Left hindlimb (tissue), 1 donor: ENCODE data around the gene MBOAT7.
"Not testable (repeated sequence)": the region's sequence is repeated elsewhere in the genome, so short reads cannot be mapped to it uniquely, and the experiment has no call there.

Experiments used
- DNase-seq: peaks from one replicate; pipeline ENCODE4 v3.0.0-alpha.2; 2018

MBOAT7 gene

DNA sequence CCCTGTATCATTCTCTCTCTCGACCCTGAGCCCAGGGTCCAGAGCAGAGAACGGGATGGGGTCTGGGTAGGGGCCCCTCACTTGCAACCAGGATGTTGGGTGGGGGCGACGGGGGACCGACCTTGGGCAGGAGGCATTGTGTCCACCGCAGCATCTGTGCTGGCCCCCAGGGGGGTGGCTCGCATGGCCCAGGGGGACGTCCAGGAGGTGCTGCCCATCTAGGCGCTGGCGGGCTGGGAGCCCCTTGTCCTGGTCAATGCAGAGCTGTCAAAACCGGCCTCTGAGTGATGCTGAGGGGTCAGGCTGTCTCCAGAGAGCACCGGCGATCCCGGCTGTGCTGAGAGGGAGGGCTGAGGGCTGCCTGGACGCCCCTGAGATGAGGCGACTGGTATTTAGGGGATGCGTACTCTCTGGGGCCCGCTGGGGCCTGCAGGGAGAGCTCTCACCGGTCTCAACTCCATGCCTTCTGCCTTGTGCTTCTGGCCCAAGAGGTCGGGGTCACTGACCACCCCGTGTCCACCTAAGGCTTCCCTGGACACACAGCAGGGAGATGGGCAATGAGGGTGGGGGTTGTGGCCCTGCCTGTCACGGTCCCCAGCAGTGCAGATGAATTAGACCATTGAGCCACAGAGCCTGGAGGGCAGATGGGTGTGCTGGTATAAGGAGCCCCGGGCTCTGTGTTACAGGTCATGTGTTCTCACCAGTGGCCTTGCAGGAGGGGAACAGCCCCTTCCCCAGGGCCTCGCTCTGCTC, 19.9 kb upstream of the MBOAT7 start:
- DNase-seq: no peak

DNA sequence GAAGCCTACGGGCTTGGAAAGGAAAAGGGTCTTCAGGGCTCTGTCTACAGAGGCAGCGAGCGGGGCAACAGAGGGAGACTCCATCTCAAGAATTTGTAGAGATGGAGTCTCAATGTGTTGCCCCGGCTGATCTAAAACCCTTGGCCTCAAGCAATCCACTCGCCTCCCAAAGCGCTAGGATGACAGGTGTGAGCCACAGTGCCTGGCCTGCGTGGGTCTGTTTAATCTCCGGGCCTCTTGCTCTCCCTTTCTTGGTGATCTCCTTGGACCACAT, 19.3 kb upstream of the MBOAT7 start:
- DNase-seq: no peak

DNA sequence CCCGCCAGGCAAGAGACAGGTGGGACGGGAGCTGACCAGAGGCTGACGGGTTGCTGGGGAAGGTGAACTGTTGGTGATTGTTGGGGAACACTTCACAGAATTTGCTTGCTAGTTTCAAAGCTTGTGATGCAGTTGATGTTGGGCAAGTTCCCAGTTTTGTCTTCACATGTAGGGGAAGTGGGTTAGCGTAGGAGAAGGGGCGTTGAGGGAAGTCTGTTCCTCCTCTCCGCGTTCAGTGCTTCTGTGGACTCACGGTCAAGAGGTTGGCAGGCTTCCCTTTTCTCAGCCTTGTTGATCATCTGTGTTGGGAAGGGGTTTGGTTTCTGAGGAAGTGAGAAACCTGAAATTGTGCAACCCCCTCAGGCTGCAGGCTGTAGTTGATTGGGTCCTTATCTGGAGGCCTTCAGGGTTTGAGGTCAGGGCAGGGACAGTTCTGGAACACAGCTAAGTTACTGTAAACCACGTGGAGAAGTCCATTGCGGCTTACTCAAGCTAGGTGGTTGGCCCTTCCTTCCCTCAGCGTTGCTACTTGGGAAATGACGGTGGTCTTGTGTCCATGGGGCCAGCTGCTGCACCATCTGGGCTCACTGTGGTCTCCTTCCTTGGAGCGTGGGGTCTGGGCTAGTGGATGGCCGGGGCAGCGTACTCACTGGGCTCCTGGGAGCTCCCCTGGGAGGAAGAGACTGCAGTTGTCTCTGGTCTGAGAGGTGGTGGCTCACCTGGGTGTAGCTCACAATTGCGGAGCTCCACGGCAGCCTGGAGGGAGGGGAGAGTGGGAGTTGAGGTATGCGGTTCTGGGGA, 18.8 kb upstream of the MBOAT7 start:
- peak; percentile 70 for DNase-seq

DNA sequence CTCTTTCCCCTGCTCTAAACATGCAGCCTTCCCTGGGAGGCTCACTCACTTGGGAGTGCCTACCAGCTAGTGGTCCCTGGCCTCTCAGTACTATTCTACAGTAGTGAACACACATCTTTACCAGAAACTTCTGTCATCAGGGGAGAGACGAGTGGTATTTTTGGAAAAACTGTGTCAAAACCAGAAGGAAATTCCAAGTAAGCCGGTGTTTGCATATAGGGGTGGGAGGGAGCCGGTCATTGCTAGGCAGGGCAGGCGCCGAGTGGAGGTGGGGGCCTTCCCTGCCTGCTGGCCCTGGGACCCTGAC, 18.2 kb upstream of the MBOAT7 start:
- DNase-seq: no peak

DNA sequence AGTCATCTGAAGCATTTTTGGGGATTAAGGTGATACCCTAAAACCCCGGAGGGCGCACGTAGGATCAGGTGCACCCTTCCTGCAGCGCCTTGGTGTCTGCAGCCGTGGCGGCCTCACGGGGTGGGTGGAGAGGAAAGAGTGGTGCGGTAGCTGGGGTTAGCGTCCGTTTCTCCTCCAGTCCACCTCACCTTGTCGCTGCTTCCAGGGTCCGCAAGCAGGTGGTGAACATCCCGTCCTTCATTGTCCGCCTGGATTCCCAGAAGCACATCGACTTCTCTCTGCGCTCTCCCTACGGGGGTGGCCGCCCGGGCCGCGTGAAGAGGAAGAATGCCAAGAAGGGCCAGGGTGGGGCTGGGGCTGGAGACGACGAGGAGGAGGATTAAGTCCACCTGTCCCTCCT, 17.8 kb upstream of the MBOAT7 start:
- DNase-seq: not testable (repeated sequence)

DNA sequence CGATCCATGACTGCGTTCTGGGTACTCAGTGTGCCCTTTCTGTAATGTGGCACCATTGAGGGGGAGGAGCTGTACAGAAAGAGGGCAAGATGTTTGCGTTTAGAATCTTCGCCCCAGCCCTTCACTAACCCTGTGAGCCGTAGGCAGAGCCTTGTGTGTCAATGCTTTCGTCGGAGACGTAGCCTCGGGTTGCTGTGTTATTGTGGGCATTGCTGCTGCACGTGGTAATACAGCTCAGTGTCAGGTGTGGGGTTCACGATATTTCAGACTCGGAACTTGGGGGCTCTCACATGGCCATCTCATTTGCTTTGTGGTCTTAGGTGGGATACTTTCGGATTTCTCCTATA, 17.4 kb upstream of the MBOAT7 start:
- DNase-seq: no peak

DNA sequence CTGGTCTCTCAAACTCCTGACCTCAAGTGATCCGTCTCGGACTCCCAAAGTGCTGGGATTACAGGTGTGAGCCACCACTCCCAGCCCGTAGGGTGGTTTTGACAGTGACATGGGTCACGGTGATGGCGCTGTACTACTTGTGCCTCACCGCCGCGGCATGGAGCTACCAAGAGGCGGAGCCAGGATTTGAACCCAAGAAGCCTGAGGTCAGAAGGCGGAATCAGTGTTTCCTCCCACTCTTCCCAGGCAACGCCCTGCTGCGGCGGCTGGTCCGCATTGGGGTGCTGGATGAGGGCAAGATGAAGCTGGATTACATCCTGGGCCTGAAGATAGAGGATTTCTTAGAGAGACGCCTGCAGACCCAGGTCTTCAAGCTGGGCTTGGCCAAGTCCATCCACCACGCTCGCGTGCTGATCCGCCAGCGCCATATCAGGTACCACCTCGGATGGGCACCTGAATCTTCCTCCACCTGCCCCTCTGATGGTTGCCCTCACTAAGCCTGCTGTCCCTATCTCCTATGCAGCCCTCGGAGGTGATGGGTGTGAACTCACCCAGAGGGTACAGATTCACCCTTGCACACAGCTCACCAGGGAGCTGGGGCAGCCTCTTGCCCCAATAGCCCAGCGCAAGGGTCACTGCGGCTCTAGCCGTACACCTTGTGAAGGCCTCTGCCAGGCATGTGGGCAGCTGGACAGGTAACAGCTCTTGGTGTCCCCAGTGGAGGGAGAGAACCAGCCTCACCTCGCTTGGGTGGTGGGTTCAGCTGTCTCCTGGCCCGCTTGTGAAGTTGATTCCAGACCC, 16.9 kb upstream of the MBOAT7 start:
- no peak for DNase-seq

DNA sequence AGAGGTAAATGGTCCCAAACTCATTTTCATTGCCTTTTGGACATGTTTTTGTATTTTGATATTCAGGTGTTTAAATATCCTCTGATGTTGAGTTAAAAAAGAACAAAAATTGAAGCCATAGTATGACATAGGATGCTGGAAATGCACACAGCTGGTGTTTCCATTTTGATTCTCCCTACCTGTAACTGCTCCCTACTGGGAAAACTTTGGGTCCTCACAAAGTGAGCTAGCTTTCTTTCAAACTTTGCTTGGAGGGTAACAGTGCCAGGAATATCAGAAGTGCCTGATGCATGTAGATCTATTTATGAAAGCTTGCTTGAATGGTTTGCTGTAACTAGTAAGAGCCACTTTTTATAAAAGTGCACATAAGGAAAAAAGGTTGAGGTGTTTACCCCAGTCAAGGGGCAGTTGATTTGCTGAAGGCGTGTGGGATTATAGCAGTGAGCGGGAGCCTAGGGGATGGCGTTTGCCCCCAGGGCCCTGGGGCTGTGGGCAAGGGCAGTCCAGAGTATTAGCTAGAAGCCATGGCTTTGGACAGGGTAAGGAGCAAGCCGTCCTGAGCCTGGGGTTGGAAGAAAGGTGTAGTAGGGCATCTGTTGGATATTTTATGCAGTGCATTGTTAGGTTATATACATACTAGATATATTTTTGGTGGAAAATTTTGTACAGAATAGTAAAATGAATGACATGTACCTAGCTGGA, 15.5 kb upstream of the MBOAT7 start:
- no peak for DNase-seq

DNA sequence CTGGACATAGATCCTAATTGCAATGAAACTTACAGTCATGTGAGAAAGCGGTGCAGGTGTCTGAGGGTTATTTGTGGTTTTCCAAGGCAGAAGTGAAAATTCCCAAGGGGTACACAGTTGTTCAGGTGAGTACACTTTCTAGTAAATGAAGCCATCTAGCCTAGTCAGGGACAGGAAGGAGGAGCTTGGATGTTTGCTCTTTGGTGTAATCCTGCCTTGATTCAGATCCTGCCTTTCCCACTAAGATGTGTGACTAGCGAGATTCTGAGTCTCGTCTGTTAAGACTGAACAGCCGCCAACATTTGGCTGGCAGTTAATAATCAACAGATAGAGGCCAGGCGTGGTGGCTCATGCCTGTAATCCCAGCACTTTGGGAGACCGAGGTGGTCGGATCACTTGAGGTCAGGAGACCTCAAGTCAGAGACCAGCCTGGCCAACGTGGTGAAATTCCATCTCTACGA, 13.8 kb upstream of the MBOAT7 start:
- no peak for DNase-seq

DNA sequence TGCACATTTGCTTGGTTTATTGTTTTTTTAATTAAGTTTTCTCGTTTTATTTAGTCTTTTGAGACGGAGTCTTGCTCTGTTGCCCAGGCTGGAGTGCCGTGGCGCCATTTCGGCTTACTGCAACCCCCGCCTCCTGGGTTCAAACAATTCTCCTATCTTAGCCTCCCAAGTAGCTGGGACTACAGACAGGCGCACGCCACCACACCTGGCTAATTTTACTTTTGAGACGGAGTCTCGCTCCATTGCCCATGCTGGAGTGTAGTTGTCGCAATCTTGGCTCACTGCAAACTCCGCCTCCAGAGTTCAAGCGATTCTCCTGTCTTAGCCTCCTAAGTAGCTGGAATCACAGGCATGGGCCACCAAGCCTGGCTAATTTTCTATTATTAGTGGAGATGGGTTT, 12.6 kb upstream of the MBOAT7 start:
- no peak for DNase-seq

DNA sequence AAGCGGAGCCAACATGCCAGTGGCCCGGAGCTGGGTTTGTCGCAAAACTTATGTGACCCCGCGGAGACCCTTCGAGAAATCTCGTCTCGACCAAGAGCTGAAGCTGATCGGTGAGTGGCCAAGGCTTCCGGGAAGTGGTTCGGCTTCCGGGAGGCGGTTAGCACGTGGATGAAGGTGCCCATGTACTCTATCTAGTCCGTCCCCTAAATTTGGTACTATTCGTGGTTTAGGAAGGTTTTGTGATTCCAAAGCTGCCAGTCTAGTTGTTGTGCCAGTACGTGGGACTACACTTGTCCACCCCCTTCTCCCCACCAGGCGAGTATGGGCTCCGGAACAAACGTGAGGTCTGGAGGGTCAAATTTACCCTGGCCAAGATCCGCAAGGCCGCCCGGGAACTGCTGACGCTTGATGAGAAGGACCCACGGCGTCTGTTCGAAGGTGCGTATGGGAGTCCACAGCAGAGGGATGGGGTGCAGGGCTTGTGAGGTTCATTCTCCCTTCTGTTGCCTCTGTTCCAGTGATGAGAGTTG, 11.9 kb upstream of the MBOAT7 start:
- no peak for DNase-seq

DNA sequence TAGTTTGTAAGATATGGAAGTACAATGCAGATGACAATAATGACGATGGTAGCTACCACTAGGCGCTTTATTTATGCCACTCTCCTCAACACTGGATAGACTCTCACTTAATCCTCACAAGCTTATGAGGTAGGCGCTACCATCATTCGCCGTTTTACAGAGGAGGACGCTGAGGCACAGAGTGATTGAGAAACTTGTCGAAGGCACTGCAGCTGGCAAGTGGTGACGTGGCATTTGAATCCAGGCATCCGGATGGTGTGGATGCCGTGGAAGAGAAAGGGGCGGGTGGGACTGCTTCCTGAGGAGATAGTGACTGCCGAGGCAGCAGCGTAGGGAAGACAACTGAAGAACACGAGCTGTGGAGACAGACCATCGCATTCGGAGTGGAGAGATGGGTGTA, 10.0 kb upstream of the MBOAT7 start:
- DNase-seq: no peak

DNA sequence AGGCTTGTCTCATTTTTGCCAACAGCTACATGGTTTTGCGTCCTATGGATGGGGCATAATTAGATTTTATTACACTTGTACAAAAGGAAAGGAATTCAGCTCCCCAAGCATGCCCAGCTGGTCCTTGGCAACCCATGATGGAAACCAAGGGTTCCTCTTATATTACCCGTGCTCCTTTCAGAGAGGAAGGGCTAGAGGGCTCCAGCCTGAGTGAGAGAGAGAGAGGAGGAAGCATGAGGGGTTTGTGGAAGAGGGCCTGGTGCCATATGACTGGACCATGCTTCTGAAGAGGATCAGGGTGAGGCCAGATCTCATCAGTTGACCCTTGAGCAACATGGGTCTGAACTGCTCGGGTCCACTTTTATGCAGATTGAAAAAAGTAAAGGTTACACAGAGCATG, 7.7 kb upstream of the MBOAT7 start:
- DNase-seq: no peak

DNA sequence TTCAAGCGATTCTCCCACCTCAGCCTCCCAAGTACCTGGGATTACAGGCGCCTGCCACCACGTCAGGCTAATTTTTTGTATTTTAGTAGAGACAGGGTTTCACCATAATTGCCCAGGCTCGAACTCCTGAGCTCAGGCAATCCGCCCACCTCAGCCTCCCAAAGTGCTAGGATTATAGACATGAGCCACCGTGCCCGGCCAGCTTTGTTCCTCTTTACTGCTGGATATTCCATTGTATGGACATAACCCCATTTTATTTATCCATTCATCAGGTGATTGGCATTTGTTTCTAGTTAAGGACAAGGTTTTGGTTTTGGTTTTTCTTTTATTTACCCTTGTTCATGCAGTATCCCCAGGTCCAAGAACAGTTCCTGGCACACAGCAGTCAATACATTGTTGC, 7.2 kb upstream of the MBOAT7 start:
- no peak for DNase-seq

DNA sequence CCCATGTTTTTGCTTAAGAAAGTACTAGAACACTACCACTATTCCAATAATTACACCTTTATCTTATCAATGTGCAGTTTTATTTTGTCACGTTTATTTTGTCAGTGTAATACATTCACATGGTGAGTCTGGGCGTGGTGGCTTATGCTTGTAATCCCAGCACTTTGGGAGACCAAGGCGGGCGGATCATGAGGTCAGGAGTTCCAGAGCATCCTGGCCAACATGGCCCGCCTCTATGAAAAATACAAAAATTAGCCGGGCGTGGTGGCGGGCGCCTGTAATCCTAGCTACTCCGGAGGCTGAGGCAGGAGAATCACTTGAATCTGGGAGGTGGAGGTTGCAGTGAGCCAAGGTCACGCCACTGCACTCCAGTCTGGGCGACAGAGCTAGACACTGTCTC, 5.1 kb upstream of the MBOAT7 start:
- not testable (repeated sequence) for DNase-seq

DNA sequence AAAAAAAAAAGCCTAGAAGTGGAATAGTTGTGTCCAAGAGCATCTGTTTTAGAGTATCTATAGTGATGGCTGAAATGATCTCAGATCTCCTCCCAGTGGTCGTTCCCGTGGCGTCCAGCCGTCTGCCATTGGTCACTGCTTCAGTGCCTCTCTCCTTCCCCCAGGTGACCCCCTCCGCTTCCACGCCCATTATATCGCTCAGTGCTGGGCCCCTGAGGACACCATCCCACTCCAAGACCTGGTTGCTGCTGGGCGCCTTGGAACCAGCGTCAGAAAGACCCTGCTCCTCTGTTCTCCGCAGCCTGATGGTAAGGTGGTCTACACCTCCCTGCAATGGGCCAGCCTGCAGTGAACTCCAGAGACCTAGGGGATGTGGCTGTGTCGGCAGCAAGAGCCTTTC, 3.6 kb upstream of the MBOAT7 start:
- no peak for DNase-seq

DNA sequence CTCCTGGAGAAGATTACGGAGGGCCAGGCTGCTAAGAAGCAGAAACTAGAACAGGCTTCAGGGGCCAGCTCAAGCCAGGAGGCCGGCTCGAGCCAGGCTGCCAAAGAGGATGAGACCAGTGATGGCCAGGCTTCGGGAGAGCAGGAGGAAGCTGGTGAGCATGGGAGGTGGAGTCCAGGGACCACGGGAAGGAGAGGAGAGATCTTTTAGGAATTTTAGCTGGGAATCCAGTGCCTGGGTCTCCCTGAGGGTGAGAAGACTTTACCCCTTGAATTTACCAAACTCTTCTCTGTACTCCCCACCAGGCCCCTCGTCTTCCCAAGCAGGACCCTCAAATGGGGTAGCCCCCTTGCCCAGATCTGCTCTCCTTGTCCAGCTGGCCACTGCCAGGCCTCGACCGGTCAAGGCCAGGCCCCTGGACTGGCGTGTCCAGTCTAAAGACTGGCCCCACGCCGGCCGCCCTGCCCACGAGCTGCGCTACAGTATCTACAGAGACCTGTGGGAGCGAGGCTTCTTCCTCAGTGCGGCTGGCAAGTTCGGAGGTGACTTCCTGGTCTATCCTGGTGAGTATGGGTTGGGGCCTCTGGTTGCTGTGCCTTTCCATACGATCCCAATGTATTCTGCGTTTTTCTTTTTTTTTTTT, 2.6 kb upstream of the MBOAT7 start:
- no peak for DNase-seq

DNA sequence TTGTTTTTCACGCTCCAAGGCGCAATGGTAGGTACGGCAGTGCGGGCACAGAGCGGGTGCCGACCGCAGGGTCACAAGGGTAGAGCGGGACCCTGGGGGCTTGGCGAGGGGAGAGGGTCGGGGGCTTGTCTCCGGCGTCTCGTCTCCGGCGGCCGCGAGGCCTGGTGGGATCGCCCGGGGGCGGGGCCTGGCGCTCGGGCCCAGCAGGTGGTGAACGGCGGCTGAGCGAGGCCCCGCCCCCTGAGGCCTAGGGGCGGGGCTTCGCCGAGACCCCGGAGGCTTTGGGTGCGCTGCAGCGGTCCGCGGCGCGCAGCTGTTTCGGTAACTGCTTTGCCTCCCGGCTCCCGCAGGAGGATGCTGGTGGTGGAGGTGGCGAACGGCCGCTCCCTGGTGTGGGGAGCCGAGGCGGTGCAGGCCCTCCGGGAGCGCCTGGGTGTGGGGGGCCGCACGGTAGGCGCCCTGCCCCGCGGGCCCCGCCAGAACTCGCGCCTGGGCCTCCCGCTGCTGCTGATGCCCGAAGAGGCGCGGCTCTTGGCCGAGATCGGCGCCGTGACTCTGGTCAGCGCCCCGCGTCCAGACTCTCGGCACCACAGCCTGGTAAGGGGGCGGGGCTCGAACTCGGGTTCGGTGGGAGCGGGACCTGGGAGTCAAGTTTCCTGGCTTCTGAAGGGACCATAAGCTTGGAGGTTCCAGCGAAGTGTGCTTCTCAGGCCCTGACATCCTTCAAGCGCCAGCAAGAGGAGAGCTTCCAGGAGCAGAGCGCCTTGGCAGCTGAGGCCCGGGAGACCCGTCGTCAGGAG, 1.8 kb upstream of the MBOAT7 start, which contains the start of gene TSEN34:
Gene TSEN34, plus strand, starts transcription at position 298 of the 800 bp plus-strand sequence. Its CDS starts 57 bp downstream, at position 355.
- DNase-seq: no peak

DNA sequence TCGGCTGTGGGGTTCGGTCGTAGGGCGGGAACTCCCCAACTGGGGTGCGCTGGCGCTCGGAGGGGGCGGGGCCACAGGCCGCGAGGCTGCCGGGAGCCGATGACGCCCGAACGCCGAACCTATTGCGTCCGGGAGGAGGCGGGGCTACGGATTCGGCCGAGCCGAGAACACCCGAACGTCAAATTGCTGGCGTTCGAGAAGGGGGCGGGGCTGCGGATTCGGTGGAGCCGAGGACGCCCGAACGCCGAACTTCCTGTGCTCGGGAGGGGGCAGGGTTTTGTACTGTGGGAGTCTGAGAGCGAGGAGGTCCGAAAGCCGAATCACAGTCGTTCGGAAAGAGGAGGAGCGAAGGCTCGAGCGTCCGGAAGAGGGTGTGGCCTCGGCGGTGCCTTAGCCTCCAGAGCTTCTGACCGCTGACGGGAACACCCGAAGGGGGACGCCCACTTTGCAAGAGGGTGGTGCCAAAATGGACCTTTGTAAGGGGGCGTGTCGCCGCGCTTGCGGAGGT, 1.2 kb upstream of the MBOAT7 start:
- peak; percentile 100 for DNase-seq

DNA sequence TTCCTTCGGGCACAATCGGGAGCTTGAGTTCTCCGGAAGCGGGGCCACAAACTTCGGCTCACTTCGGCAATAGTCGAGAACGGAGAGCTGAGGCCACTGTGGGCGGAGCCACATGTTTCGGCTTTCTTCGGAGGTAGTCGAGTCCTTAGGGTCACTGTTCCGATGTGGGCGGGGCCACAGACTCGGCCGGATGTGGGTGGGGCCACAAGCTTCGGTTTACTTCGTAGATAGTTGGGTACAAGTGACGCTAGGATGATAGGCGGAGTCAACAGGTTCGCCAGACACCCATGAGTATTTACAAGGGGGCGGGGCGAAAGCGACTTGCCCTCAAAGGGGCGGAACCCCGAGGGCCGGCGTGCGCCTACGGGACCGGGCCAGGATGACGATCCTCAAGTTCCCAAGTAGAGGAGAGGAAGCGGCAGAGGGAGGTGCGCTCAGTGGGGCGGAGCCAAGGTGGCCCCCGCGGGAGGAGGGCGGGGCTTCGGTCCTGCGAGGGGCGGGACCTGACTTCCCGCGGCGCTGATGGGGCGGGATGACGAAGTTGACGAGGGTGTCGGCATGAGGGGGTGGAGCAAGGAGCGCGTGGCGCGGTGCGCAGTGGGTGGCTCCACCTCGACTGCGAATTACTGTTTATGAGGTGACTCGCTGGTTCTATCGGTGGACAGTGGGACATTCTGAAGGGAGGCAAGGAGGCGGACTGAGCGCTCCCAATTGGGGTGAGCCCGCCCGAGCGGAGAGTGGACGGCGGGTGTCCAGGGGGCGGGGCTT, 539 bp upstream of the MBOAT7 start:
- DNase-seq: peak; percentile 100
